Measurements from ENCODE around the gene NPEPL1. TPM values are rescaled to one million over a fixed set of nuclear protein-coding genes. Genes with fewer than 3 reads are reported as not detected.

NPEPL1 gene
- polyA plus RNA-seq, 2 of the 4 experiments (the other 2 are of a cell fraction) = 8.6 to 34.6 TPM

- FAIRE-seq = no peak
- Histone ChIP-seq H3K9me3 (no peaks in the 10 kb centered on the region), H3K27ac (no peak overlapping the region), H3K4me3 (no peak overlapping the region), H3K4me1 (peaks cover 6% of the 10 kb centered on the region; the same call in 1 of the 3 replicates), H3K4me2 (no peak overlapping the region)
- 87% methylated on average over 4 of the region's 4 CpGs for WGBS (ENCODE audit: missing lambda C conversion rate)
- TF ChIP-seq EHF (CRISPR knock-in tag; IDR thresholded peaks at IDR 0.05) = no peak
- TF ChIP-seq HMGXB4 (CRISPR knock-in tag; IDR thresholded peaks at IDR 0.05; ENCODE audit: borderline replicate concordance) = no peak
- no peak for TF ChIP-seq JUN (IDR thresholded peaks at IDR 0.05)
- TF ChIP-seq RNF2 (IDR thresholded peaks at IDR 0.05; ENCODE audit: borderline replicate concordance, low read depth) = no peak
- no peak for TF ChIP-seq CTCF (IDR thresholded peaks at IDR 0.05)
- TF ChIP-seq CEBPB (IDR thresholded peaks at IDR 0.05) = no peak
- TF ChIP-seq RARB (CRISPR knock-in tag; IDR thresholded peaks at IDR 0.05) = no peak
- no peak for TF ChIP-seq CHD2 (IDR thresholded peaks at IDR 0.05; ENCODE audit: low read length, partially characterized antibody)
- no peak for TF ChIP-seq FOXS1 (CRISPR knock-in tag; IDR thresholded peaks at IDR 0.05)
- no peak for TF ChIP-seq NR3C1 (IDR thresholded peaks at IDR 0.05)
- no peak for TF ChIP-seq MAX (IDR thresholded peaks at IDR 0.05)
- no peak for TF ChIP-seq KDM1A (IDR thresholded peaks at IDR 0.05; ENCODE audit: low read depth)
- TF ChIP-seq CBX8 (IDR thresholded peaks at IDR 0.05) = no peak
- TF ChIP-seq RFX5 (IDR thresholded peaks at IDR 0.05) = no peak
- TF ChIP-seq PBX3 (IDR thresholded peaks at IDR 0.05) = no peak
- TF ChIP-seq RCOR1 (IDR thresholded peaks at IDR 0.05; ENCODE audit: low read depth, low read length) = no peak
- POLR2A ChIA-PET = no interaction called here
- CTCF ChIA-PET = interaction anchor here (0.9 to 3.0 kb wide), 4 partner anchors 10 to 400 kb away, joined by 5 to 10 read pairs (median 5); no protein-coding TSS in a partner anchor
- no peak for ATAC-seq
- DNase-seq (ENCODE audit: low read depth in 1 of 2, low spot score in 1 of 2) = no peak
These were observed 45.9 kb upstream of the NPEPL1 start for GRCh38 chr20:58646703-58647102.

GRCh38 chr20:58647162-58647795, 45.3 kb upstream of the NPEPL1 start:
- 85% methylated on average over 7 of the region's 7 CpGs for WGBS (ENCODE audit: missing lambda C conversion rate)
- Histone ChIP-seq H3K4me1 (peaks cover 6% of the 10 kb centered on the region; the same call in 1 of the 3 replicates), H3K27ac (no peak overlapping the region), H3K4me3 (no peak overlapping the region), H3K9me3 (no peaks in the 10 kb centered on the region), H3K4me2 (no peak overlapping the region)
- no peak for TF ChIP-seq CHD2 (IDR thresholded peaks at IDR 0.05; ENCODE audit: low read length, partially characterized antibody)
- TF ChIP-seq CHD4 (IDR thresholded peaks at IDR 0.05; ENCODE audit: borderline replicate concordance) = no peak
- TF ChIP-seq HES2 (IDR thresholded peaks at IDR 0.05) = no peak
- TF ChIP-seq RFX5 (IDR thresholded peaks at IDR 0.05) = no peak
- no peak for TF ChIP-seq ELK1 (IDR thresholded peaks at IDR 0.05; ENCODE audit: low read depth, low read length)
- TF ChIP-seq HEYL (CRISPR knock-in tag; IDR thresholded peaks at IDR 0.05) = no peak
- no peak for FAIRE-seq
- CTCF ChIA-PET = interaction anchor here (0.9 to 3.0 kb wide), 5 partner anchors 10 to 401 kb away, joined by 5 to 10 read pairs (median 5); no protein-coding TSS in a partner anchor
- POLR2A ChIA-PET = no interaction called here
- ATAC-seq = no peak
- DNase-seq (ENCODE audit: low read depth in 1 of 2, low spot score in 1 of 2) = no peak

Measured in A549 (cell line).